ENCODE results near the gene DAB2IP.

DAB2IP gene

DNA sequence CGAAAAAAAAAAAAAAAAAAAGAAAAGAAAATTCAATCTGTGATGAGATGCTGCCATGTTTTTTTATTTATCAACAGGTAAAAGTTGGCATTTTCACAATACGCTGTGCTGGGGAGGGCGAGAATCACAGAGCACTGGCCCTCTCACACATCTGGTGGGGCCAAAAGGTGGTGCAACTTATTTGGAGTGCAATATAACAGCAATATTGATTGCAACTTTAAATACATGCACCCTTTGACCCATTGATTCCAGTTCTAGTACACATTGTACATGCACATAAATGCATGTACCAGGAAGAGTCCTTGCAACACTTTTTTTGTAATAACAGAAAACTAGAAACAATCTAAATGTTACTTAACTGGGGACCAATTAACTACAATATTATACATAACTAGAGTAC is 159.1 kb downstream of the DAB2IP start:
- H3K18ac ChIP-seq (ENCODE audit: low read length): no peak overlapping the region
- no peak overlapping the region for H3K4me2 ChIP-seq (ENCODE audit: low read length)
- H2BK5ac ChIP-seq (ENCODE audit: low read depth, low read length, poor library complexity): no peak overlapping the region
- WGBS (ENCODE audit: extremely low coverage, insufficient coverage, insufficient read length): no CpG with 5 or more reads among the region's 3 CpGs
- H3K9me3 ChIP-seq (ENCODE audit: insufficient read depth, low read depth, low read length): no peaks in the 10 kb centered on the region
- H4K12ac ChIP-seq (ENCODE audit: low read depth, low read length): no peak overlapping the region
- H3K4me1 ChIP-seq (ENCODE audit: control insufficient read depth in 1 of 2, insufficient read depth in 2 of 2, low read length in 2 of 2): peaks cover 6 to 13% of the 10 kb centered on the region in 2 experiments
- H3K36me3 ChIP-seq (ENCODE audit: control insufficient read depth in 1 of 2, insufficient read depth in 2 of 2, low read length in 2 of 2): no peaks in the 10 kb centered on the region
- no peak overlapping the region for H2AFZ ChIP-seq (ENCODE audit: insufficient read depth, low read length, poor library complexity)
- DNase-seq: no peak
- no peak overlapping the region for H3K9ac ChIP-seq (ENCODE audit: low read length)
- H2AK5ac ChIP-seq (ENCODE audit: low read length): no peak overlapping the region
- no peak overlapping the region for H3K27ac ChIP-seq (ENCODE audit: low read depth, low read length)
- H3K4ac ChIP-seq (ENCODE audit: low read depth, low read length): no peak overlapping the region
- H2BK120ac ChIP-seq (ENCODE audit: insufficient read depth, low read length, poor library complexity): no peak overlapping the region
- H4K8ac ChIP-seq (ENCODE audit: low read depth, low read length): no peak overlapping the region
- no peak overlapping the region for H2BK12ac ChIP-seq (ENCODE audit: low read length)
- H3K79me1 ChIP-seq (ENCODE audit: low read length): no peaks in the 10 kb centered on the region
- no peaks in the 10 kb centered on the region for H3K27me3 ChIP-seq (ENCODE audit: insufficient read depth, low read length)
- H3K14ac ChIP-seq (ENCODE audit: low read length): no peak overlapping the region
- no peaks in the 10 kb centered on the region for H3K79me2 ChIP-seq (ENCODE audit: control insufficient read depth, insufficient read depth, low read length, poor library complexity)
- H3K23ac ChIP-seq (ENCODE audit: low read length): no peak overlapping the region
- H4K91ac ChIP-seq (ENCODE audit: low read depth, low read length): no peak overlapping the region
- H3K4me3 ChIP-seq (ENCODE audit: low read depth, low read length): no peak overlapping the region

DNA sequence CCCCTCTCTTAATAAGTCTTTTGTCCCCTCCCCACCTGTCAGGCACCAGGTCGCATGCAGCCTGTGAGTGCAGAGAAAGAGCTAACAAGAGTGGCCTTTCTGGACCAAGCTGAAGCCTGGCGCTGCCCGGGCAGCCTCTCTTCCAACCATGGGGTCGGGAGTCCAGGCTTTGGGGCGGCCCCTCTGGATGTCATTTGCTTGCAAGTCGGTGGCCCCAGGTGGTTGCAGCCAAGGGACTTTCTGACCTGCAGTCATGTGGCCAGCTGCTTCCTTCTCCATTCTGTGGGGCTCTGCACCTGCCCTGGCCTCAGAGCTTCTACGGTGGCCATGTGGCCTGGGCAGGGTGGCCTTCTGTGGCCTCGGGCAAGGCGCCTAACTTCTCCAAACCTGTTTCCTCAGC is 159.7 kb downstream of the DAB2IP start:
- Histone ChIP-seq H3K23ac (ENCODE audit: low read length) (no peak overlapping the region), H4K12ac (ENCODE audit: low read depth, low read length) (no peak overlapping the region), H2BK5ac (ENCODE audit: low read depth, low read length, poor library complexity) (no peak overlapping the region), H3K9ac (ENCODE audit: low read length) (no peak overlapping the region), H4K8ac (ENCODE audit: low read depth, low read length) (no peak overlapping the region), H3K18ac (ENCODE audit: low read length) (no peak overlapping the region), H3K14ac (ENCODE audit: low read length) (no peak overlapping the region), H3K9me3 (ENCODE audit: insufficient read depth, low read depth, low read length) (no peaks in the 10 kb centered on the region), H3K36me3 (ENCODE audit: control insufficient read depth in 1 of 2, insufficient read depth in 2 of 2, low read length in 2 of 2) (no peaks in the 10 kb centered on the region), H3K4me3 (ENCODE audit: low read depth, low read length) (no peak overlapping the region), H2BK12ac (ENCODE audit: low read length) (no peak overlapping the region), H3K27ac (ENCODE audit: low read depth, low read length) (no peak overlapping the region), H3K4me2 (ENCODE audit: low read length) (no peak overlapping the region), H3K79me1 (ENCODE audit: low read length) (no peaks in the 10 kb centered on the region), H3K27me3 (ENCODE audit: insufficient read depth, low read length) (no peaks in the 10 kb centered on the region), H3K4me1 (ENCODE audit: control insufficient read depth in 1 of 2, insufficient read depth in 2 of 2, low read length in 2 of 2) (peaks cover 6 to 13% of the 10 kb centered on the region in 2 experiments), H2AFZ (ENCODE audit: insufficient read depth, low read length, poor library complexity) (no peak overlapping the region), H4K91ac (ENCODE audit: low read depth, low read length) (no peak overlapping the region), H2AK5ac (ENCODE audit: low read length) (no peak overlapping the region), H3K79me2 (ENCODE audit: control insufficient read depth, insufficient read depth, low read length, poor library complexity) (no peaks in the 10 kb centered on the region), H3K4ac (ENCODE audit: low read depth, low read length) (no peak overlapping the region), H2BK120ac (ENCODE audit: insufficient read depth, low read length, poor library complexity) (no peak overlapping the region)
- no peak for DNase-seq
- no CpG with 5 or more reads among the region's 9 CpGs for whole genome bisulfite sequencing (ENCODE audit: extremely low coverage, insufficient coverage, insufficient read length)

DNA sequence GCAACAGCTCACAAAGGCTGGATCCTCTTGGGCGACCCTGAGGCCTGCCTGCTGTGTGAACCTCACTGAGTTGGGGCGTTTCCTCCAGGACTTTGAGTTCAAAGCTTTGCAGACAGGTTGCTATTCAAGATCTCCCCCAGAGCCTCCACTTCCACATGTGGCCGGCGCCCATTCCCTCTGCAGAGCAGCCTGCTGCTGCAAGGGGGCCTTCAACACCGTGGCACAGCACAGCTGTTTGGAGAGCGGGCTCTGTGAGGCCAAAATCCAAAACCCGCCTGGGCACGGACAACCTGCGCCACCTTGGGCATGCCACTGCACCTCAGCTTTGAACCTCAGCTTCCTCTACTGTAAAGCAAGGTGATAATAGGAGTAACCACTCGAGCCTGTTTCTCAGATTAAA is 160.3 kb downstream of the DAB2IP start:
- Histone ChIP-seq H3K36me3 (ENCODE audit: control insufficient read depth in 1 of 2, insufficient read depth in 2 of 2, low read length in 2 of 2) (no peaks in the 10 kb centered on the region), H3K4me2 (ENCODE audit: low read length) (no peak overlapping the region), H4K12ac (ENCODE audit: low read depth, low read length) (no peak overlapping the region), H2BK12ac (ENCODE audit: low read length) (no peak overlapping the region), H2AK5ac (ENCODE audit: low read length) (no peak overlapping the region), H3K4ac (ENCODE audit: low read depth, low read length) (no peak overlapping the region), H3K9ac (ENCODE audit: low read length) (no peak overlapping the region), H3K79me2 (ENCODE audit: control insufficient read depth, insufficient read depth, low read length, poor library complexity) (no peaks in the 10 kb centered on the region), H4K8ac (ENCODE audit: low read depth, low read length) (no peak overlapping the region), H3K27me3 (ENCODE audit: insufficient read depth, low read length) (no peaks in the 10 kb centered on the region), H3K23ac (ENCODE audit: low read length) (no peak overlapping the region), H4K91ac (ENCODE audit: low read depth, low read length) (no peak overlapping the region), H3K27ac (ENCODE audit: low read depth, low read length) (no peak overlapping the region), H3K14ac (ENCODE audit: low read length) (no peak overlapping the region), H2BK120ac (ENCODE audit: insufficient read depth, low read length, poor library complexity) (no peak overlapping the region), H3K18ac (ENCODE audit: low read length) (no peak overlapping the region), H2BK5ac (ENCODE audit: low read depth, low read length, poor library complexity) (no peak overlapping the region), H3K9me3 (ENCODE audit: insufficient read depth, low read depth, low read length) (peaks cover 2% of the 10 kb centered on the region), H3K79me1 (ENCODE audit: low read length) (no peaks in the 10 kb centered on the region), H2AFZ (ENCODE audit: insufficient read depth, low read length, poor library complexity) (no peak overlapping the region), H3K4me1 (ENCODE audit: control insufficient read depth in 1 of 2, insufficient read depth in 2 of 2, low read length in 2 of 2) (peaks cover 6 to 13% of the 10 kb centered on the region in 2 experiments), H3K4me3 (ENCODE audit: low read depth, low read length) (no peak overlapping the region)
- WGBS (ENCODE audit: extremely low coverage, insufficient coverage, insufficient read length): no CpG with 5 or more reads among the region's 10 CpGs
- DNase-seq: no peak

DNA sequence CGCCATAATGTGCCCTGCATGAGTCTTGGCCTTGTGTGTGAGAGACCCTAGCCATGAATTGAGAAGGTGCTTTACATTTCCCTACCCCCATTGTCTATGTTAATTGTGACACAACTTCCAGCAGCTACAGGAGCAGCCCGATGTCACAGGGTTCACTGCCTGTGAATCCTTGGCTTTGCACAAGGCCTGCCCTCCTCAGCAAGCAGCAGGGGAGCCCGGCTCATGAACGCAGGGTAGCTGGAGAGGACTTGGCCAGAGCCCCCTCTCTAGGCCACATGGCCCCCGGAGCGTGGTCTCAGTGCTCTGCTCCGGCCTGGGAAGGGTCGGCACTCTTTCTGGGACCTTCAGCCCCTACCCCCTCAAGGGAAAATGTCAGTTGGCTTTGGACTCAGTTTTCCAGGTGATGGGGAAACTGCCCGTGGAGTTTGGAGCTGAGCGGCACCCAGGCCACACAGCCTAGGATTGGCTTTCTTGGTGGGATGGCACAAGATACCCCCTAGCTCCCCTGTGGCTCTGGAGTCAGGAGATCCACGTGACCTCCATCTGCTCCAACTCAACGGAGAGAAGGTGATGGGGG is 160.8 kb downstream of the DAB2IP start:
- H3K9me3 ChIP-seq (ENCODE audit: insufficient read depth, low read depth, low read length): peaks cover 2% of the 10 kb centered on the region
- H4K91ac ChIP-seq (ENCODE audit: low read depth, low read length): no peak overlapping the region
- no peak overlapping the region for H3K27ac ChIP-seq (ENCODE audit: low read depth, low read length)
- H4K8ac ChIP-seq (ENCODE audit: low read depth, low read length): no peak overlapping the region
- no CpG with 5 or more reads among the region's 12 CpGs for WGBS (ENCODE audit: extremely low coverage, insufficient coverage, insufficient read length)
- no peak overlapping the region for H2BK12ac ChIP-seq (ENCODE audit: low read length)
- H3K4me2 ChIP-seq (ENCODE audit: low read length): no peak overlapping the region
- peaks cover 6 to 13% of the 10 kb centered on the region in 2 experiments for H3K4me1 ChIP-seq (ENCODE audit: control insufficient read depth in 1 of 2, insufficient read depth in 2 of 2, low read length in 2 of 2)
- no peak overlapping the region for H3K4me3 ChIP-seq (ENCODE audit: low read depth, low read length)
- H2BK5ac ChIP-seq (ENCODE audit: low read depth, low read length, poor library complexity): no peak overlapping the region
- H3K14ac ChIP-seq (ENCODE audit: low read length): no peak overlapping the region
- H3K36me3 ChIP-seq (ENCODE audit: control insufficient read depth in 1 of 2, insufficient read depth in 2 of 2, low read length in 2 of 2): no peaks in the 10 kb centered on the region
- H2AK5ac ChIP-seq (ENCODE audit: low read length): no peak overlapping the region
- H3K79me2 ChIP-seq (ENCODE audit: control insufficient read depth, insufficient read depth, low read length, poor library complexity): no peaks in the 10 kb centered on the region
- H2BK120ac ChIP-seq (ENCODE audit: insufficient read depth, low read length, poor library complexity): no peak overlapping the region
- H3K79me1 ChIP-seq (ENCODE audit: low read length): no peaks in the 10 kb centered on the region
- no peak for DNase-seq
- H4K12ac ChIP-seq (ENCODE audit: low read depth, low read length): no peak overlapping the region
- H2AFZ ChIP-seq (ENCODE audit: insufficient read depth, low read length, poor library complexity): no peak overlapping the region
- no peak overlapping the region for H3K4ac ChIP-seq (ENCODE audit: low read depth, low read length)
- no peaks in the 10 kb centered on the region for H3K27me3 ChIP-seq (ENCODE audit: insufficient read depth, low read length)
- H3K18ac ChIP-seq (ENCODE audit: low read length): no peak overlapping the region
- no peak overlapping the region for H3K23ac ChIP-seq (ENCODE audit: low read length)
- H3K9ac ChIP-seq (ENCODE audit: low read length): no peak overlapping the region

Data from trophoblast cell (in vitro differentiated cells and primary cell).